ENCODE measurements around the gene IFI27L2.
A peak's percentile ranks its signal among the peaks of the same experiment; 100 is the strongest.

IFI27L2 gene

DNA sequence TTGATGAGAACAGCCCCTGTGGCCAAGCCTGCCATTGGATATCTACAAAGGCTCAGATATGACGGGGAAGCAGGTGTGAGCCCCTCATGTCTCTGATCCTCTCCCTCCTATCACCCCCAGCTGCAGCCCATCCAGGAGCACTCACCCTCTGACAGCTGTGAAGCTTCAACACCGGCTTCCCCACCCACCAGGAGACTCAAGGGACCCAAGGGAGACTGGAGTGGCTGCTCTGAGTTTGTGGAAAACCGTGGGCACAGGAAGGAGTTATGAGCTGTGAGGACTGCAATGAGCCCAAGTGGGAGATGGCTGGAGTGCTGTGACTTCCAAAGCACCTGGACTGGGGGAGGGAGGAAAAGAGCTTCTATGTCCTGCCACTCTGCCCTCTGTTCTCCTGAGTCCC lies 7.9 kb downstream of the IFI27L2 start:
- DNase-seq = no peak

DNA sequence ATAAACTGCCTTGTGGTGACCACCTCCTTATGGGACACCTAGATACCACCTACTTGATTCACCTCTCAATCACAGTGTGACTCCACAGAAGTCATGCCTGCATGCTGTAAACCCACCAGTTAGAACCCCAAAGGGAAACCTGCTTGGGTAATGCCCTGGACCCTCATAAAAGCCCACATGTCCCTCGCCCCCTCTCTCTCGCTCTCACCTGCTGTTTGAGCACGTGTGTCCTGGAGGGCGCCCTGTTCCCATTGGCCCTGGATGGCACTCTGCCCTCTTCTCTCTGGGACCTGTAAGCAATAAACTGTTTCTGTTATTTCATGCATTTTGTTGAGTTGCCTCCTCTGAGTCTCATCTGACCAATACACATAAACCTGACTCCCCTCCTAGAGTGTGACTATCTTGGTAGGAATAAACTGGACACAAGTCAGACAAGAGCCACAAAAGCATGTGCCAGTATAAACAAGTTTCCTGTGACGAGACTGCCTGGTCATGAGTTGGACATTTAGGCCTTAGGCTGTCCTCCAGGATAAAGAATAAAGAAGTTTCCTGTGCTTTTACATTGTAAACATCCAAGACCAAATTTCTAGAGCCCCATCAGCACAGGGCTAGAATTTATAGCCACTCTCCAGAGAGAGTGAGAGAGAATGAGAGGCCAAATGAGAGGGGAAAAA lies 8.6 kb downstream of the IFI27L2 start:
- no peak for DNase-seq

DNA sequence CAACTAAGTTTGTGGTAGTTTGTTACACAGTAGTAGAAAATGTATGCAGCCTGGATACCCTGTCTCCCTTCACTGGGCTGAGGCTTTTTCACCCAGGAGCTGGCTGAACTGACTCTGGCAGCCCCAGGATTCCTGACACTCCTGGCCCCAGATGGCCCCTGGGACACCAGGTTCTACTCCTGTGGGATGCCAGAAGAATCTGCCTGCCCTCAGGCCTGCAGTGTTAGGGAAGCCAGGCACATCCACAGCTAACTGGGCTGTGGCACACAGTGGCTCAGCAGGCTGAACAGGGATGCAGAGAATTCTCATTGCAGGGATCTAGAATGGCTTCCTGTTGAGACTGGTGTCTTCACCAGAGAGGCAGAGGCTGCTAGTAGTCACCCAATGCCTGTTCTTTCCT lies 10.3 kb downstream of the IFI27L2 start:
- DNase-seq = no peak

DNA sequence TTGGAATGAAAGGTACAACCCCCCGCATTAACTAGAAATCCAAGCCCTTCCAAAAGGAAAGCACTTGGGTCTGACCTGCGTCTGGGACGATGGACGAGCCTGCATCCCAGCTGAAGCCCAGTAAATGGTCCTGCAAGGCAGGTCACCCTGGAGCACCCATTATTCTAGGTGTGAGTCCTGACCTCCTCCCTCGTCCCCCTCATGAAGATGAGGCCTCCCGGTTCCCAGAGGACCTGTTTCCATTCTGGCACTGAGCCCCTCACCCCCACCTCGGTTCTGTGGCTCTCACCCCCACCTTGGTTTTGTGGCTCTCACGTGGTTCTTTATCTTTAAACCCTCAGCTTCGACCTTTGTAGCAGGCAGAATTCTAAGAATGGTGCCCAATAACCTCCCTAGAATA lies 11.5 kb downstream of the IFI27L2 start:
- DNase-seq = no peak

DNA sequence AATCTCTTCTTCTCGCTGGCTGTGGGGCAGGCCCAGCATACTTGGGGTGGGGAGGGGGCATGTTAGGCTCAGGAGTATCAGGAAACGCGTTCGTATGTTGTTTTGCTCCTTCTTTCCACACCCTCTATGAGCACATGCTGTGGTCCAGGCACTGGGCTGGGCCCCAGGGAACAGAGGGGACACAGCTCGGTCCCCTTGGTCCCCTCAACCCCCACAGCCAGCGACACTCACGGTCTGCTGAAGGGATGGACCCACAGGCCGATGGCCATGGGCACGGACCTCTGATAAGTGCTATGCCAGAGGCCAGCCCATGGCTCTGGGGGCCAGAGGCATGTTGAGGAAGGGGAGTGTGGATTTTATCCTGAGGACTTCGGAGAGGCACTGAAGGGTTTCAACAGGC lies 12.7 kb downstream of the IFI27L2 start:
- no peak for DNase-seq

DNA sequence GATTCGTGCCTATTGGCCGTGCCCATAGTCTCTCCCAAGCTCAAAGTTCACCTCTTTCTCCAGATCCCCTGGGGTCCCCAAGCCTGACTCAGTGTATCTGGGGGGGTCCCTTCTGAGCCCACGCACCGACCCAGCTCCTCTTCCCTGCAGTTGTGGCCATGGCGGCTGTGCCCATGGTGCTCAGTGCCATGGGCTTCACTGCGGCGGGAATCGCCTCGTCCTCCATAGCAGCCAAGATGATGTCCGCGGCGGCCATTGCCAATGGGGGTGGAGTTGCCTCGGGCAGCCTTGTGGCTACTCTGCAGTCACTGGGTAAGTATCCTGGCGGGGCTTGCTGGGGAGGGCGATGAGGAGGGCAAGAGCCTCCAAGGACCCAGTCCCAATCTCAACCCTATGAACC lies 13.8 kb downstream of the IFI27L2 start:
- DNase-seq = no peak

DNA sequence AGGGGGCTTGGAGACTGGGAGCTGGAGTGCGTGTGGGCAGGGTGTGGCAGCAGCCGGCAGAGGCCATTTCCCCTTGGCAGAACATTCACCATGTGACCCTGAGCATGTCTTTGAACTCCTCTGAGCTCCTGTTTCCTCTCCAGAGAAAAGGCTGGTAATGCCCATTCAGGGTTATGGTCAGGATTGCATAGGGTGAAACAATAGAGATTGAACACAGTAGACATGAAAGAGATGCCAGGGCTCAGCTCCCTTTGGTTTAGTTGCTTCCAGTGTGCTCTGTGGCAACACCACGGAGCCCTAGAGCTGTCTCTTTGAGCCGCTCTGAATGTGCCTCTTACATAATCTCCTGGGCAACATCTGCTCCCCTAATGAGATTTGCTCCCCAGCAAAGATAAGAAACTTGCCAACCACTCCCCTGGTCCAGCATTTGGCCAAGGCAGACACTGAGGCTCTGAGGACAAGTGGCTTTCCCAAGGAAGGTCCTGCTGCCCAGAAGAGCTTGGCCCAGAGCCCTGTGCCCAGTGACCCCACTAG lies 14.3 kb downstream of the IFI27L2 start:
- DNase-seq = peak; percentile 7 to 36

DNA sequence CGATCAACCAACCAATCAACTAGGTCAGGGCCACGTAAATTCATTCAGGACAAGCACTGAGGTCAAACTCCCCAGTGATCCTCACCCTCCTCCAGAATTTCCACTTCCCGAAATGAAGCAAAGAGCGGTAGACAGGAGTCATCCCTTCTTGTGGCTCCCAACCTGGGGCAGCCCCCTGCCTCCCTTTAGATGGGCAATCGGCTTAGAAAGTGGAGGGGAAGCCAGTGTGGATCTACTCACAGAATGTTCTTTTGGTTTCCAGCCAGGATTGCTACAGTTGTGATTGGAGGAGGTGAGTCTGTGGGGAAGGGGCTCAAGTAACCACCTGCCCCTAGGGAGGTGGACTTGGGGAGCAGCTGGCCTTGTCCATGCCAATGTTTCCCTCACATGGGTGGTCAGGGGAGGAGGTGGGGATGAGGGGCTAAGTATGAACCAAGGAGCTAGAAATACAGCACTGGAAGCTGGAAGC lies 14.8 kb downstream of the IFI27L2 start:
- no peak for DNase-seq

DNA sequence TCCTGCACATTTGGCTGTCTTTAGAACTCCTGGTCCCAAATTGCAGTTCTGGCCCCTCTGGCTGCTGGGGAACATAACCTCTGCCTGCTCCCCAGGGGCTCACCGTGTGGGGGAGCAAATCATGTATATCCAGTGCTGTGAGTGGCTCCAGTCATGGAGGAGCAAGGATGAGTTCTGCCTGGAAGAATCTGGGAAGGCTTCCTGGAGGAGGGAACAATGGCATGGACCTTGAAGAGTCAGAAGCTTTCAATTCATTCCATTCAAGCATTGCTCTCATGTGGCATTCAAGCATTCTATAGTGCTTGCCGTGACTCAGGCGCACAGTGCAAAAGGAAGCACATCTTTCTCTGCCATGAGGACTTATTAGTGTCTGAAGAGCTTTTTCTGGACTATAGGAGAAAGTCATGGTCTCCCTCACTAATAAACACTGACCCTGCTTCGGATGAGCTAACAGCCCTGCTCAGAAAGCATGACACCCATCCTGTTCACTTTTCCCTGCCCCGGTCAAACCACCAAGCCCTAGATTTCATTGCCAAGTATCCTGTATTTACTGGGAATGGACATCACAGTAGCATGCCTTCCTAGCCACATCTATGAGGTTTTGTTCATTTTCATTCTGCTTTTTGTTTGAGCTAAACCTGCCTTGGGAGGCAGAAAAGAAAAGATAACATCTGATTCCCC lies 15.4 kb downstream of the IFI27L2 start:
- DNase-seq = no peak

DNA sequence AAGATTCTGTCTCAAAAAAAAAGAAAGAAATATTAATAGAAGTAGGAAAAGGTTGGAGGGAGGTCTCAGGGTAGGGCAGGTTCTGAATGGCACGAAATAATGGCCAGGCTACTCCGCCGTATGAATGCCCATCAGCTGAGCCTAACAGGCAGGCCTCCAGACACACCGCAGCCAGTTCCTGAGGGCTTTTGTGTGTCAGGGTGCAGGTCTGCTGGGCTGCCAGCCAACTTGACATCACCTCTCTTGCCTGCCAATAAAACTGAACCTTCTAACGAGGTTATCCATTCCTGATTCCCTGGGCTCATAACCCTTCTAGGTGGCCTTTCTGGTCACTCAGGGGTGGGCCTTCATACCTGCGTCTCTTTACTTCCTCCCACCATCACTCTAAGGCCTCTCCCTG lies 15.9 kb downstream of the IFI27L2 start:
- no peak for DNase-seq

DNA sequence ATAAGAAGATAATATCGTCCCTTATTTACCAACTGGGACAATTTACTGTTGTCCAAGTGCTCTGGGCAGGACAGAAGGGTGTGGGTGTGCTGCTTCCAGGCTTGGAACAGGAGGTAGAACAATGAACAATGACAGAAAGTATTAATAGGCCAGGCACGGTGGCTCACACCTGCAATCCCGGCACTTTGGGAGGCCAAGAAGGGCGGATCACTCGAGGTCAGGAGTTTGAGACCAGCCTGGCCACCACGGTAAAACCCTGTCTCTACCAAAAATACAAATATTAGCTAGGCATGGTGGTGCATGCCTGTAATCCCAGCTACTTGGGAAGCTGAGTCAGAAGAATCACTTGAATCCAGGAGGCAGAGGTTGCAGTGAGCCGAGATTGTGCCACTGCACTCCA lies 16.3 kb downstream of the IFI27L2 start:
- DNase-seq = no peak

DNA sequence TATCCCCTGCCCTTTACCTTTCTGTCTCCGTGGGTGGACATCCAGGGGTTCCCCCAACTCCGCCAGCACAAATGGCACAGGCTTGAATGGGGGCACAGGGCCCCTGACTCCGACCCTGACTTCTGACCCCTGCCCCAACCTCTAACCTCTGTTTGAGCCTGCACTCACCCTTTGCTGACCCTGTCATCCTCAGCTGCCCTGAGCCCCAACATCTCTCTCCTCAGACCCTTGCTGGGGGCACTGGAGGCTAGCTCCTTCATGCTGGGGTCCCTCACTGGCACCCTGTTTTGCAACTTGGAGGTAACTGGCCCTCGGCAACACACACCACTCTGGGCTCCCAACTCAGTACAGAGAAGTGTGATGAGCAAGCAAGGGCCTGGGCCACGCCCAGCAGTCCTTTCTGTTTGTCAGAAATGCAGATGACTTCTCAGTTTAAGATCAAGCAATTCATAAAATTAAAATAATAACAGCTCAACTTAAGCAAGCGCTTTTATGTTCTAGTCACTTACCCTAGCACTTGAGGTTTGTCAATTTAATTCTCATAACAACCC lies 16.8 kb downstream of the IFI27L2 start:
- no peak for DNase-seq

DNA sequence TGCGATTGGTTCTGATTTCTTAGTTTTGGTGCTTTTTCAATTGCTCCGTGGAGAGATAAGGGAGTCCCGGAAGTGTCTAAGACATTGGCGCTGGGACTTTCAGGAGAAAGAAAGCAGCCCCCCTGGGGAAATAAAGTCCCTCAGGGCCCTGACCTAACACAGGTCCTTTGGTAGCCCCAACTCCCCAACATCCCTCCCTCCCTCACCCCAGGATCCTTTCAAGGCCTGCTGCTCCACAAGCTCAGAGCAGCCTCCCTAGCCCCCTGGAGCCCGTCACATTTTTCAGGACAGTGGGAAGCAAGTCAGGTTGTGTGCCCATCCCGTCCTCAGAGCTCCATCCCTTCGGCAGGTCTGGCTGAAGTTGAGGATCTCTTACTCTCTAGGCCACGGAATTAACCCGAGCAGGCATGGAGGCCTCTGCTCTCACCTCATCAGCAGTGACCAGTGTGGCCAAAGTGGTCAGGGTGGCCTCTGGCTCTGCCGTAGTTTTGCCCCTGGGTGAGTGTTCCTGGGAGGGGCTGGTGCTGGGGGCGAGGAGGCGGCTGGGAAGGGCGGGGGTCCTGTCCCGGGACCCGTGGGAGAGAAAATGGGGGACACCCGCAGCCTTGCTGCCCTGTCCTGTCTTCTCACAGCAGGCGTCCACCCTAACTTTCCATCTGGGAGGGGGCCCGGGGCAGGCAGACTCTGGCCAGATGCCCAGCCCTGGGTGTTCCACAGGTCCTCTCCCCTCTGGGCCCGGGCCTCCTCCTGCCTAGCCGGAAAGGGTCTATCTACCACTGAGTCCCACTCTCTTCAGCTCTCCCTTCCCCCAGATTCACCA lies 17.9 kb downstream of the IFI27L2 start:
- DNase-seq = no peak

DNA sequence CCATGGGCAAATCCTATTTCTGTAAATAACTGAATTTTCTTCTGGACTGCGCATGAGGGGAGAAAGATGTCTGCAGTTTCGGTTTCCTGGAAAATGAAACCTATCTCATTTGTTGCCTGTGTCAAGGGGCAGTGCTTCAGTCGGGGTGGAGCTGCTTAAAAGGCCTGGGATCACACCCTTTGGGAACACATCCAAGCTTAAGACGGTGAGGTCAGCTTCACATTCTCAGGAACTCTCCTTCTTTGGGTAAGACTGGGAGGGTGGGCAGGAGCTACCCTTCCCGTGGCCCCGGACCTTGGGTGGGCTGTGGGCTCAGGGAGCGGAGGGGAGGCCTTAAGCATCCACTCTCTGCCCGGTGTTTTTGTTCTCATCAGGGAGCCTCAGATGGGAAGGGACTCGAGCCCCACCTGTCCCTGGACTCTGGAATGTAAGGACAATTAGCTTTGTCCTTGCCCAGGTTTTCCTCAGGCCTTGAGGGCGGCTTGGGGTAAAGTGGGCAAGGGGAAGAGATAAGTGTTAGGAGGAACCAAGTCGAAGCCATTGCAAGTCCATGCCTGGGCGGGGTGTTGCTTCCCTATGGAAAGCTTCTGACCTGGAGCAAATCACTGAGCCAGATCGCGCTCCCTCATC lies 18.7 kb downstream of the IFI27L2 start, which contains the start of gene IFI27:
TSS of gene IFI27 (plus strand) at position 185 of the 630 bp plus-strand sequence.
- no peak for DNase-seq

DNA sequence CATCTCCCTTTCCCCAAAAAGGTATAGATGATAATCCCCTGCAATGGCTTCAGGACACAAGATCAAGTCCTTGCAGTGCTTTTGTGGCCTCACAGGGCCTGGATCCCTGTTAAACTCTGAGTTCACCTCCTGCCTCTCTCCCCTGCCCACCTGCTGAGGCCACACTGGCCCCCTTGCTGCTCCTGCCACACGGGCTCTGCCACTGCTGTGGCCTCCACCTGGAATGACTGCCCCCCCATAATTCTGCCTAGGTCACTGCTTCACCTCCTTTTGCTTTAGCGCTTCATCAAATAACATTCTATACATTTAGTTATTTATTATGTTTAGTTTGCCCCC lies 19.5 kb downstream of the IFI27L2 start:
- DNase-seq = no peak

DNA sequence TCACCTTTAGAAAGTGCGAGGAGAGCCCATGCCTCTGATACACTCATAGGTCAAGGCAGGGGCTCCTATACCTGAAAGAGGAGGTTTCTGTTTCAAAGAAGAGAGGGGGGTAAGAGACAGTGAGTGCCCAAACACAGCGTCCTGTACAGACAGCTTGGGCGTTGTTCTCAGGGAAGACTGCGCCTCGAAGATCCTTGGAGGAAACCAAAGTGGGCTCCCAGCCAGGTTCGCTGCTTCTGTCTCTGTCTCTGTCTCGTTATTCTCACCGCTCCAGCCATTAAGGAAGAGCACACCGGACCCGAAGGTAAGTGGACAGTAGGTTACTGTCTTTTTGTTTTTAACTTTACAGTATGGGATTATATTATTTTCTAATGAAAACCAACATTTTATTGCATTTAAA lies 24.7 kb downstream of the IFI27L2 start:
- DNase-seq = no peak

DNA sequence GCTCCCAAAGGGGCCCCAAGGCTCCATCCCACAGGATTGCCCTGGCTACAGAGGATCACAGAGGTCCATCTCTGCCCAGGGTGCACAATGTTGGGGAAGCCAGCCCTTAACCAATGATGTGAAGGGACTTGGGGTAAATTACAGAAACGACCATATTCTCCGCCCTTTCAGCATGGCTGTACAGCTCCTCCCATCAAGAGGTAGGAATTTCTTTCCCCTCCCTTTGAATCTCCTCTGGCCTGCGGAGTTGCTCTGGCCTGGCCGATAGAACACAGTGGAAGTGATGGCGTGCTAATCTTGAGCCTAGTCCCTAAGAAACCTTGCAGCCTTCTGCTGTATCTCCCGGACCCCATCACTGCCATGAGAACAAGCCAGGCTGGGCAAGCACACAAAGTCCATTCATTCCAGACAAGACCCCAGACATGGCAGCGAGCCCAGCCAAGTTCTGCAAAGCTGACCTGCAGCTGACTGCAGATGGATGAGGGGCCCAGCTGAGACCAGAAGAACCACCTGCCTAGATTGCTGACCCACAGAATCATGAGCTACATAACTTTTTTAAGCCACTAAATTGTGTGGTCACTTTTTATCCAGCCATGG lies 25.8 kb downstream of the IFI27L2 start:
- no peak for DNase-seq

DNA sequence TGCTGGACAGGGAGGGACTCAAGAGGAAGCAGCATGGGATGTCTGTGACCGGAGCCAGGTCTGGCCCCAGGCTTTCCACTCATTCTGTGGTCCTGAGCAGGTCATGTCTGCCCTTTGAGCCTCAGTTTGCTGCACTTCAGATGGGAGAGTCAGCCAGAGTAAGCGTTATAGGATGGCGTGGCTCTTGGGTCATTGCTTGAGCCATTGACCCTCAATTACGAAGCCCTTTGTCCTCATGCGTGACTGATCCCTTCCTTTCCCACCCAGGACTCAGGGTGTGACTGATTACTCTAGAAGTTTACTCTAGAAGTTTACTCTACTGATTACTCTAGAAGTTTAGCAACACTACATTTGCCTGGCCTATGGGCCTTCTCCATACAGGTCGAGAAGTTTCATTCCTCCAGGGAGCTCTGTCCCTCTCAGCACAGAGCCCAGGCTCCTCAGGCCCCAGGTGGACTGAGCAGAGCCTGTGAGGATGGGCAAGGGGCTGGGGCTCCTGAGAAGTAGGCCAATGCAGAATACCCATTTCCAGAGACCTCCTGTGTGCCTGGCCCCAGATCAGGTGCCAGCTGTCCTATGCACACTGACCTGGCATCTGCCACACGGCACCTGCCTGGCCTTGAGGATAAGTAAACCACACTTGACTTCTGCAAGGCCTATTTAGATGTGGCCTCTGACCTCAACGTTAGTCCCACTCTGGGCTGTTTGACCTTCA lies 26.5 kb downstream of the IFI27L2 start:
- no peak for DNase-seq

DNA sequence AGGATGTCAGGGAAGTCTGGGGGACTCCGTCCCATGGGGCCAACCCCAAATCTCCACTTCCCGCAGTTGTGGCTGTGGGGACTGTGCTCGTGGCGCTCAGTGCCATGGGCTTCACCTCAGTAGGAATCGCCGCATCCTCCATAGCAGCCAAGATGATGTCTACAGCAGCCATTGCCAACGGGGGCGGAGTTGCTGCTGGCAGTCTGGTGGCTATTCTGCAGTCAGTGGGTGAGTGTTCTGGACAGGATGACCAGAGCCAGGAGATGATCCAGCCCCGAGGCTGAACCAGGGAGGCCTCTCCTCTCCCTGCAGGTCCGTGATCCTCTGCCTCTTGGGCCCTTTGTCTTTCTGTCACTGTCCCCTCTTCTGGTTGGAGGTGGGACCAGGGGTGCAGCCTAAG lies 27.7 kb downstream of the IFI27L2 start:
- no peak for DNase-seq

DNA sequence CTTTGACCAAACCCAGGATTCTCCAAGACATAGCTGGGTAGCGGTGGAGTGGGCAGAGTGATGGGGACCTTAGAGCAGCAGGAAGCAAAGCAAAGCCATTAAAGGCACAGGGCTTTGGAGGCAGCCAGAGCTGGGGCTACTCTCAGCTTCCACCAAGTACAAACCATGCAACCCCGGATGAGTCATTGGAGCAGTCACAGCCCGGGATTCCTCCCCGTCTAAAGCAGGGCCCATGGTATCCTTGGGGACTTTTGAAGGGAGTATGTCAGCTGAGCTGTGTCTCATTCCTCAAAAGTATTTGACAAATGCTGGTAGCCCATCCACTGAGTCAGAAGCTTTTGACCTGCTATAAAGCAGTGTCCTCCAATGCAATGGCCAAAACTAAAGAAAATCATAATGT lies 28.6 kb downstream of the IFI27L2 start:
- DNase-seq = no peak

DNA sequence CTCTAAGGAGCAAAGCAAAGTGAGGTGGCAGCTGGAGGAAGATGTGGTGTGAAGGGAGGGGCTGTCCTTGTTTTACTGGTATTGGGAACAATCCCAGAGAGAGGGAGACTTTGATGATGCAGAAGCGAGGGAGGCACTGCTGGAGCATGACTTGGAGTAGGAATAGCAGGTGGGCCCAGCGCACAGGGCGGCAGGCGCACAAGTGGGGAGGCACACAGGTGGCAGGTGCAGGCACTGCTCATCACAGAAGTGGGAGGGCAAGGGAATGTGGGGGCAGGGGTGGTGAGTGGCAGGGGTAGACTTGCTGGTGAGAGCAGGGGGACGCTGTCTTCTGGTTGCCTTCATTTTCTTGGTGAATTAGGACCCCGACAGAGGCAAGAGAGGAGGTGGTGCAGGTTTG lies 30.4 kb downstream of the IFI27L2 start:
- no peak for DNase-seq

Measured in inflammatory macrophage (primary cell).